Loucy (cell line): ENCODE data around the gene DUSP2.

ENCODE experiments used
- CTCF ChIP-seq: fragments of 200-600 bp; sonication (generic); conservative IDR thresholded peaks from 2 replicates; pipeline ENCODE4 v1.5.1; 2014; ENCODE audit warnings: mild to moderate bottlenecking, antibody characterized with exemption, low read length
- EZH2phosphoT487 ChIP-seq: fragments of 200-600 bp; IDR thresholded peaks from 2 replicates; pipeline ENCODE4 v1.6.1; 2018; ENCODE audit warnings: antibody characterized with exemption, mild to moderate bottlenecking, moderate library complexity, borderline replicate concordance

- TF ChIP-seq EZH2phosphoT487 (no peak), CTCF (no peak)
Observed at GRCh38 chr2:96184989-96185388, 39.7 kb upstream of the DUSP2 start.
